Fibroblast of mammary gland (primary cell): ENCODE data around the gene ZC3H12D.
"Not testable (repeated sequence)": the region's sequence is repeated elsewhere in the genome, so short reads cannot be mapped to it uniquely, and the experiment has no call there.

Source experiments
- DNase-seq: peaks from one replicate; pipeline ENCODE4 v3.0.0-alpha.2; 2010; ENCODE audit warnings: low read depth
- H3K4me3 ChIP-seq: 2 replicates; pipeline ENCODE4 v1.5.1; 2011; ENCODE audit warnings: low read depth, mild to moderate bottlenecking, low read length, moderate library complexity; ENCODE audit not compliant: control insufficient read depth
- CTCF ChIP-seq: conservative IDR thresholded peaks from 2 replicates; pipeline ENCODE4 v1.5.1; 2011; ENCODE audit warnings: low read depth, low read length, inconsistent platforms; ENCODE audit not compliant: control insufficient read depth, insufficient read depth

The ZC3H12D gene

GRCh38 chr6:149445573-149445972, 39.2 kb downstream of the ZC3H12D start:
- TF ChIP-seq CTCF, result no peak
- H3K4me3 ChIP-seq, result no peak overlapping the region
- no peak for DNase-seq

- DNase-seq, result no peak
- TF ChIP-seq CTCF, result no peak
- no peak overlapping the region for H3K4me3 ChIP-seq
Observed at GRCh38 chr6:149445095-149445466, 39.7 kb downstream of the ZC3H12D start.

- not testable (repeated sequence) for H3K4me3 ChIP-seq, DNase-seq
Observed at GRCh38 chr6:149444360-149445094, 40.3 kb downstream of the ZC3H12D start.

- DNase-seq, result peak; percentile 64
Observed at GRCh38 chr6:149443411-149444181, 41.2 kb downstream of the ZC3H12D start.

GRCh38 chr6:149441740-149442139, 43.1 kb downstream of the ZC3H12D start:
- TF ChIP-seq CTCF, result no peak

More at GRCh38 chr6:149443411-149444181, 41.2 kb downstream of the ZC3H12D start:
- TF ChIP-seq CTCF, result no peak
- H3K4me3 ChIP-seq, result no peak overlapping the region

GRCh38 chr6:149440735-149441671, 43.8 kb downstream of the ZC3H12D start:
- TF ChIP-seq CTCF, result no peak
- H3K4me3 ChIP-seq, result no peak overlapping the region
- DNase-seq, result peak; percentile 29

More at GRCh38 chr6:149441740-149442139, 43.1 kb downstream of the ZC3H12D start:
- no peak for DNase-seq
- H3K4me3 ChIP-seq, result no peak overlapping the region

- no peak overlapping the region for H3K4me3 ChIP-seq
- no peak for TF ChIP-seq CTCF
- no peak for DNase-seq
Observed at GRCh38 chr6:149439626-149440025, 45.2 kb downstream of the ZC3H12D start.
